ENCODE measurements around the gene TRIM59.

The TRIM59 gene

DNA sequence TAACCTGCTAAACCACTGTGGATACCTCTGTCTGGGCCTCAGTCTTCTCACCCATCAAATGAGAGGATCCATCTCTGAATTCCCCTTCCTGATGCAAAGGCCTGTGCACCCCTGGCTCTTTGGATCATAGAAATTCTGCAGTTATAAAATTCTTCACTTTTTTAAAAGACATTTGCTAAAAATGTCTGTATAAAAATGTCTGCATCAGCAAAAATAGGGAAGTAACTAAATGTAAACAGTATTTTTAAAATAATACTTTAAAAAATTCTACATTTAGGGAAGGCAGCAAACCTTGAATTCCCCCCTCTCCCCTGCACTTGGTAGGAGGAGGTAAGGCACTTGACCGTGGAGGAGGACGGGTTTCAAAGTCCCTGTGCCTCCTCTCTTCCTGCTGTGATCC lies 25.6 kb upstream of the TRIM59 start:
- Histone ChIP-seq H3K4me3 (ENCODE audit: low read length) (no peak overlapping the region), H3K9me3 (ENCODE audit: insufficient read depth, low read depth, low read length) (peaks cover 24% of the 10 kb centered on the region), H3K27me3 (ENCODE audit: insufficient read depth, low read length) (no peaks in the 10 kb centered on the region; the same call in 1 of the 2 replicates), H3K27ac (ENCODE audit: low read length) (no peak overlapping the region), H3K36me3 (ENCODE audit: insufficient read depth, low read depth, low read length) (no peaks in the 10 kb centered on the region), H3K4me1 (ENCODE audit: insufficient read depth, low read length) (no peaks in the 10 kb centered on the region), H3K9ac (ENCODE audit: low read depth, low read length) (no peak overlapping the region)

DNA sequence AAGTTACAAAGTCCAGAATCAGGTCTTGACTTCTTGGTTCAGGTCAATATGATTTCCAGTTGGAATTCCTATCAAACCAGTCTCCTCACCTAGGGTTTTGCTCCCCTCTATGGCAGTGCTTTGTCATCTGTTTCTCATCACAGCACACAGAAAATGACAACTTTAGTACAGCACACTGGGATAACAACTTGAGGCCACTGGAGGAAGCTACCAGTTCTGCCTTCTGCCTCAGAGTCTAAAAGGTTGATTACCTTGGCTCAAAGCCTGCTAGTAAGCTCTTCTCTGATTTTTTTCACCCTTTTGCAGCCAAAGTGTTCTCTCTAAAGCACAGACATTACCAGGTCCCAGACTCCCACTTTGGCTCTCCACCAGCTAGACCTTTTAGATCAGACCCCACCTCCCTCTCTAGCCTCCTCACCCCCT lies 24.8 kb upstream of the TRIM59 start:
- Histone ChIP-seq H3K27me3 (ENCODE audit: insufficient read depth, low read length) (no peaks in the 10 kb centered on the region; the same call in 1 of the 2 replicates), H3K9me3 (ENCODE audit: insufficient read depth, low read depth, low read length) (peaks cover 31% of the 10 kb centered on the region), H3K36me3 (ENCODE audit: insufficient read depth, low read depth, low read length) (no peaks in the 10 kb centered on the region), H3K9ac (ENCODE audit: low read depth, low read length) (no peak overlapping the region), H3K4me1 (ENCODE audit: insufficient read depth, low read length) (no peaks in the 10 kb centered on the region), H3K27ac (ENCODE audit: low read length) (no peak overlapping the region), H3K4me3 (ENCODE audit: low read length) (no peak overlapping the region)

DNA sequence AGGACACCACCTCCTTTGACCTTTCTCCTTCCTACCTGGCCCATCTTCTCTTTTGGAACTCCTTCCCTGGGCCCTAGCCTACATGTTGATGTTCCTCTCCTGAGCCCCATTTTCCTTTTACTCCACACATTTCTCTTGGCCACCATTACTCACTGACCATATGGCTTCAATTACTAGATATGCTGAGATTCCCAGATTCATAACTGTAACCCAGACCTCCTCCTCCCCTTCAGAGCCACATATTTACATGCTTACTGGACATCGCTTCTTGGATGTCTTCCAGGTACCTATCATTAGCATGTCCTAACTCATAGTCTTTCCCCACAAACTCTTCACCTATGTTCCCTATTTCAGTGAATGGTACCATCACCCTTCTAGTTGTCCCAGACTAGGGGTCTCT lies 24.4 kb upstream of the TRIM59 start:
- Histone ChIP-seq H3K27ac (ENCODE audit: low read length) (no peak overlapping the region), H3K27me3 (ENCODE audit: insufficient read depth, low read length) (no peaks in the 10 kb centered on the region; the same call in 1 of the 2 replicates), H3K9me3 (ENCODE audit: insufficient read depth, low read depth, low read length) (peaks cover 35% of the 10 kb centered on the region), H3K4me1 (ENCODE audit: insufficient read depth, low read length) (no peaks in the 10 kb centered on the region), H3K9ac (ENCODE audit: low read depth, low read length) (no peak overlapping the region), H3K36me3 (ENCODE audit: insufficient read depth, low read depth, low read length) (no peaks in the 10 kb centered on the region), H3K4me3 (ENCODE audit: low read length) (no peak overlapping the region)

DNA sequence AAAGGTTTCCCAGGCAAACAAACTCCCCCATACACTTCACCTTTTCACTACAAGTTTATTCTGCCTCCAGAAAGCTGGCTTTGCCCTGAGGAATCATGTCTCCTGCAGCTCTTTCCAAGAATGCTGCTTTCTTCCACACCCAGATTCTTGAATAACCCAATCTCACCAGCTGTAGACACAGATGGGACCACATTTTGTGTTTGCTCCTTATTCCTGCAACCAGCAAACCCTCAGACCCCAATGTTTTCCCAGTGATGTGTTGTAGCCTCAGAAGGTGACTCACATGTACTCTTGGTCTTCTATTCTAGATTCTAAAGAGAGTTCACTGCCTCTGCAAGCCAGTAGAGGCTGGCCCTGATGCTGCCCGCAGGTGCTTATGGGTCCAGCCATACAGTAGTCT lies 23.6 kb upstream of the TRIM59 start:
- no peak overlapping the region for H3K4me3 ChIP-seq (ENCODE audit: low read length)
- no peaks in the 10 kb centered on the region for H3K36me3 ChIP-seq (ENCODE audit: insufficient read depth, low read depth, low read length)
- H3K9me3 ChIP-seq (ENCODE audit: insufficient read depth, low read depth, low read length): peaks cover 35% of the 10 kb centered on the region
- H3K27me3 ChIP-seq (ENCODE audit: insufficient read depth, low read length): no peaks in the 10 kb centered on the region; the same call in 1 of the 2 replicates
- no peak overlapping the region for H3K9ac ChIP-seq (ENCODE audit: low read depth, low read length)
- no peaks in the 10 kb centered on the region for H3K4me1 ChIP-seq (ENCODE audit: insufficient read depth, low read length)
- H3K27ac ChIP-seq (ENCODE audit: low read length): no peak overlapping the region

DNA sequence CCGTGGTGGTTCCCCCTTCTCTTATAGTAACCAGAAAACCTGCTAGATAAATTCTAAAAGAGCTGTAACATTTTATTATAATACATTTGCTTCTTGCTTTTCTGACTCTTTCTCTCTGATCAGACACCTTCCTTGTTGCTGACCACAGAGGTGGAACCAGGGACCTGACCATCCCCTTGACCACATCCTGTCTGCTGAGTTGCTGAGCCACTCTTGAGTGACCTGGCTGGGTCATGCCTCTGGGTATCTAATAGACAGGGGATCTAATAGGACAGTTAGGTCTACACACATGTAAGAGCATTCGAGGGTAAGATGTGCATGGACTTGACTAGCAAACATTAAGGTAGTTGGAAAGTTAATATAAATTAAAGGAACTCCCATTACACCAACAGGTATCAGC lies 22.8 kb upstream of the TRIM59 start:
- no peak overlapping the region for H3K4me3 ChIP-seq (ENCODE audit: low read length)
- no peak overlapping the region for H3K9ac ChIP-seq (ENCODE audit: low read depth, low read length)
- H3K9me3 ChIP-seq (ENCODE audit: insufficient read depth, low read depth, low read length): peaks cover 35% of the 10 kb centered on the region
- H3K36me3 ChIP-seq (ENCODE audit: insufficient read depth, low read depth, low read length): no peaks in the 10 kb centered on the region
- no peak overlapping the region for H3K27ac ChIP-seq (ENCODE audit: low read length)
- H3K27me3 ChIP-seq (ENCODE audit: insufficient read depth, low read length): no peaks in the 10 kb centered on the region; the same call in 1 of the 2 replicates
- no peaks in the 10 kb centered on the region for H3K4me1 ChIP-seq (ENCODE audit: insufficient read depth, low read length)

DNA sequence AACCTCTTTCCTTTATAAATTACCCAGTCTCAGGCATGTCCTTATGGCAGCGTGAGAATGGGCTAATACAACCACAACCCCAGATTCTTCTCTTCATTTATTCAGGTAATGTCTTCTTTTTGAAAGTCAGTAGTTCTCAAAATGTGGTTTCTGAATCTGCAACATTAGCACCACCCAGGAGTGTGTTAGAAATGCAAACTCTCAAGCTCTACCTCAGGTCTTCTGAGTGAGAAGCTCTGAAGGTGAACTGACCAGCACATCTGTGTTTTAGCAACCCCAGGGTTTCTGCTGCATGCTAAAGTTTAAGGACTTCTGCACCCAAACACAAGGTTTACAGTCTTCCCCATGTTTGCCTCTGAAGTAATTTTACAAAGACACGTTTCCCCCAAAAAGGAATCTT lies 22.3 kb upstream of the TRIM59 start:
- Histone ChIP-seq H3K27me3 (ENCODE audit: insufficient read depth, low read length) (no peaks in the 10 kb centered on the region; the same call in 1 of the 2 replicates), H3K4me1 (ENCODE audit: insufficient read depth, low read length) (no peaks in the 10 kb centered on the region), H3K9ac (ENCODE audit: low read depth, low read length) (no peak overlapping the region), H3K4me3 (ENCODE audit: low read length) (no peak overlapping the region), H3K9me3 (ENCODE audit: insufficient read depth, low read depth, low read length) (peaks cover 35% of the 10 kb centered on the region), H3K27ac (ENCODE audit: low read length) (no peak overlapping the region), H3K36me3 (ENCODE audit: insufficient read depth, low read depth, low read length) (no peaks in the 10 kb centered on the region)

DNA sequence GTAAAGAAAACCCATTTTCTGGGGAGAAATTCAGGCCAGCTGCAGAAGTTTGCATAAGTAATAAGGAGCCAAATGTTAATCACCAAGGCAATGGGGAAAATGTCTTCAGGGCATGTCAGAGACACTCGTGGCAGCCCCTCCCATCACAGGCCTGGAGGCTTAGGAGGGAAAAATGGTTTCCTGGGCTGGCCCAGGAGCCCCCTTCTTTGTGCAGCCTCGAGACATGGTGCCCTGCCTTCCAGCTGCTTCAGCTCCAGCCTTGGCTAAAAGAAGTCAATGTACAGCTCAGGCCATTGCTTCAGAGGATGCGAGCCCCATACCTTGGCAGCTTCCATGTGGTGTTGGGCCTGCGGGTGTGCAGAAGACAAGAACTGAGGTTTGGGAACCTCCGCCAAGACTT lies 20.6 kb upstream of the TRIM59 start:
- Histone ChIP-seq H3K9me3 (ENCODE audit: insufficient read depth, low read depth, low read length) (peaks cover 35% of the 10 kb centered on the region), H3K36me3 (ENCODE audit: insufficient read depth, low read depth, low read length) (no peaks in the 10 kb centered on the region), H3K9ac (ENCODE audit: low read depth, low read length) (no peak overlapping the region), H3K27ac (ENCODE audit: low read length) (no peak overlapping the region), H3K4me3 (ENCODE audit: low read length) (no peak overlapping the region), H3K27me3 (ENCODE audit: insufficient read depth, low read length) (no peaks in the 10 kb centered on the region; the same call in 1 of the 2 replicates), H3K4me1 (ENCODE audit: insufficient read depth, low read length) (no peaks in the 10 kb centered on the region)

DNA sequence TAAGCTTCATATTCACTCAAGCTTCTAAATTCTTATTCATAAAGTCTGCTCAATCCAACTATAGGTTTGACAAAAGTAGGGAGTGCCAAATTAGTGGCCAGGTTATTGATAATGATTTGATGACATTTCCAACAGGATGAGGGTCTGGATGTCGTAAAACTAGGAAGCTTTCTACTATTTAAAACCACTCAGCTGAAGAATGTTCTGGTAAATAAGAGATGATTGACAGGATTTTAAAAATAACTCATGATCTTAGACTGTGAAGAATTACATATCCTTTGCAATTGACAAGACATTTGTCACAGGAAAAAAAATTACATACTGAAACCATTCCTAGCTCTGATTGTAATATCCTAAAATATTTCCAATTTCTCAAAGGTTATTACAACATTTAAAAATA lies 15.4 kb upstream of the TRIM59 start:
- Histone ChIP-seq H3K27me3 (ENCODE audit: insufficient read depth, low read length) (no peaks in the 10 kb centered on the region), H3K9me3 (ENCODE audit: insufficient read depth, low read depth, low read length) (peaks cover 9% of the 10 kb centered on the region), H3K4me3 (ENCODE audit: low read length) (no peak overlapping the region), H3K9ac (ENCODE audit: low read depth, low read length) (no peak overlapping the region), H3K36me3 (ENCODE audit: insufficient read depth, low read depth, low read length) (no peaks in the 10 kb centered on the region), H3K27ac (ENCODE audit: low read length) (no peak overlapping the region), H3K4me1 (ENCODE audit: insufficient read depth, low read length) (no peaks in the 10 kb centered on the region)

DNA sequence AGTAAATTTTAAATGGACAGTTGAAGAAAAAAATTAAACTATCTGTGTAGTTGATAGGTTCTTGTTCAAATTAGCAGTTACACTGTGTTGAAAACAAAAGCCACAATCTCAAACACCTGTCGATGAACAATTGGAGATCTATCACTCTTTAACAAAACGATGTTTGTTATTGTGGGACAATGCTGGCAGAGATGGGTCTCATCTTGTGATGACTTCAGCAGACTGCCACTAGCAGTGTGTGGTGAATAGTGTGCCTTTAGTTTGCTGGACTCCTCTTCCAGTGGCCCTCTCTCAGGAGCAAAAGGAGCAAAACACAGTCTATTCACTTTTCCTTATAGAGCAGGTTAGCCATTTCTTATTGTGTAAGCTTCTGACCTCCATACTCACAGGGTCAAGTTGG lies 14.7 kb upstream of the TRIM59 start:
- Histone ChIP-seq H3K9me3 (ENCODE audit: insufficient read depth, low read depth, low read length) (peaks cover 3% of the 10 kb centered on the region), H3K27ac (ENCODE audit: low read length) (no peak overlapping the region), H3K27me3 (ENCODE audit: insufficient read depth, low read length) (no peaks in the 10 kb centered on the region), H3K4me1 (ENCODE audit: insufficient read depth, low read length) (no peaks in the 10 kb centered on the region), H3K36me3 (ENCODE audit: insufficient read depth, low read depth, low read length) (no peaks in the 10 kb centered on the region), H3K4me3 (ENCODE audit: low read length) (no peak overlapping the region), H3K9ac (ENCODE audit: low read depth, low read length) (no peak overlapping the region)

DNA sequence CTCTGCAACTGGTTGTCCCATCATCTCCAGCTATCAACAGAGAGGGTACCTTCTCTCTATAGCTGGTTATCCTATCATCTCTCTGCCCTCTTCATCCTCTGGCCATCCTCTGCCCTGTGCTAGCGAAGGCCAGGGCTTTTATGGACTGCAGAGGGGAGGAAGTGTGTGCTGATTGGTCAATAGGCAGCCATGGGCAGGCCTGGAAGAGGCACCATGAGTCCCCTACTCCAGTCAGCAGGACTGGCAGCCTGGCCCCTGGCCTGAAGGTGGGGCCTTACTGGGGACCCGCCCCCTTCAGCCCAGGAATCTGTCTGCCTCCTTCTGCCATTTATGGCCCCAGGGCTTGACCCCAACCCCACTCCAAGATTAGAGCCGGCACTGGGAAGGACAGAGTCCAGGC lies 10.4 kb upstream of the TRIM59 start:
- H3K9ac ChIP-seq (ENCODE audit: low read depth, low read length): no peak overlapping the region
- H3K27me3 ChIP-seq (ENCODE audit: insufficient read depth, low read length): no peaks in the 10 kb centered on the region; the same call in 1 of the 2 replicates
- H3K36me3 ChIP-seq (ENCODE audit: insufficient read depth, low read depth, low read length): no peaks in the 10 kb centered on the region
- H3K27ac ChIP-seq (ENCODE audit: low read length): no peak overlapping the region
- no peaks in the 10 kb centered on the region; the same call in 1 of the 2 replicates for H3K9me3 ChIP-seq (ENCODE audit: insufficient read depth, low read depth, low read length)
- no peak overlapping the region for H3K4me3 ChIP-seq (ENCODE audit: low read length)
- no peaks in the 10 kb centered on the region for H3K4me1 ChIP-seq (ENCODE audit: insufficient read depth, low read length)

DNA sequence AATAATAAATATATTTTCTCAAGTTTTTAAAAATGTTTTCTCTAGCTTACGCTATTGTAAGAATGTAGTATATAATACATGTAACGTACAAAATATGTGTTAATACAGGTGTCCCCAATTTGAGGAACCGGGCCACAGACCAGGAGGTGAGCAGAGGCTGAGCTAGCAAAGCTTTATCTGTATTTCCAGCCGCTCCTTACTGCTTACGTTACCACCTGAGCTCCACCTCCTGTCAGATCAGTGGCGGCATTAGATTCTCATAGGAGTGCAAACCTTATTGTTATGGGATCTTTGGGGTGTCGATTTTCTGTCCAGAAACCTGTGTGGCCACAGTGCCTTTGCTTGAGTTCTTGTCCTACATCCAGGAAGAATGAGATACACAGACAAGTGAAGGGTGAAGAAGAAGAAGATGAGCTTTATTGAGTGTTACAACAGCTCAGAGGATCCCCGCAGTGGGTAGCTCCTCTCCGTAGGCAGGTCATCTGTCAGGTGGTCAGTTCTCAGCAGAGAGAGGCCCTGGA lies 9.9 kb upstream of the TRIM59 start:
- no peaks in the 10 kb centered on the region for H3K4me1 ChIP-seq (ENCODE audit: insufficient read depth, low read length)
- H3K27ac ChIP-seq (ENCODE audit: low read length): no peak overlapping the region
- no peaks in the 10 kb centered on the region; the same call in 1 of the 2 replicates for H3K9me3 ChIP-seq (ENCODE audit: insufficient read depth, low read depth, low read length)
- H3K36me3 ChIP-seq (ENCODE audit: insufficient read depth, low read depth, low read length): no peaks in the 10 kb centered on the region
- H3K9ac ChIP-seq (ENCODE audit: low read depth, low read length): no peak overlapping the region
- H3K4me3 ChIP-seq (ENCODE audit: low read length): no peak overlapping the region
- H3K27me3 ChIP-seq (ENCODE audit: insufficient read depth, low read length): no peaks in the 10 kb centered on the region; the same call in 1 of the 2 replicates

DNA sequence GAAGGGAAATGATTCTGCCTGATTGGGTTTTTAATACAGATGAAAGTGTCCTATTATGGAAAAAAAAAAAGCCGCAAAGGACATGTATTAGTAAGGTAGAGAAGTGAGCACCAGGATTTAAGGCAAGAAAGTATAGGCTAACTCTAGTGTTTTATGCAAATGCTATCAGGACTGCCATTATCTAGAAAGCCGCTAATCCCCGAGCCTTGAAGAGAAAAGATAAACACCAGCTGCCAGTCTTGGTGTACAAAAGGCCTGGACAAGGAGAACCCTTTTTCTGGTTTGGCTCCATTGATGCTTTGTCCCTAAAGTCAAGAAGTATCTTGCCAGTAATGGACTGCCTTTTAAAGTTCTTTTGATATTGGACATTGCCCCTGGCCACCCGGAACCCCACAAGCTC lies 8.6 kb upstream of the TRIM59 start:
- Histone ChIP-seq H3K9ac (ENCODE audit: low read depth, low read length) (no peak overlapping the region), H3K4me3 (ENCODE audit: low read length) (no peak overlapping the region), H3K9me3 (ENCODE audit: insufficient read depth, low read depth, low read length) (no peaks in the 10 kb centered on the region; the same call in 1 of the 2 replicates), H3K27me3 (ENCODE audit: insufficient read depth, low read length) (no peaks in the 10 kb centered on the region; the same call in 1 of the 2 replicates), H3K4me1 (ENCODE audit: insufficient read depth, low read length) (no peaks in the 10 kb centered on the region), H3K36me3 (ENCODE audit: insufficient read depth, low read depth, low read length) (no peaks in the 10 kb centered on the region), H3K27ac (ENCODE audit: low read length) (no peak overlapping the region)

Measured in iPS-20b (cell line).